Progenitor cell of endocrine pancreas (in vitro differentiated cells): ENCODE measurements around the gene SLC22A2. TPM values are rescaled to one million over a fixed set of nuclear protein-coding genes. Genes with fewer than 3 reads are reported as not detected.

Source experiments
- DNase-seq: peaks from one replicate; pipeline ENCODE4 v3.0.0; 2021; ENCODE audit warnings: low spot score; ENCODE audit not compliant: unreplicated experiment
- H3K27ac Mint-ChIP-seq: 2 replicates; pipeline ENCODE4 v1.8.0; 2021; ENCODE audit warnings: mild to moderate bottlenecking, moderate library complexity, mixed read lengths
- H3K27me3 Mint-ChIP-seq: 2 replicates; pipeline ENCODE4 v1.8.0; 2021; ENCODE audit warnings: mixed read lengths
- H3K36me3 Mint-ChIP-seq: 2 replicates; pipeline ENCODE4 v1.8.0; 2022; ENCODE audit warnings: mixed read lengths; ENCODE audit not compliant: insufficient read depth
- H3K4me1 Mint-ChIP-seq: 2 replicates; pipeline ENCODE4 v1.8.0; 2021; ENCODE audit warnings: low read depth, mixed read lengths
- H3K4me3 Mint-ChIP-seq: 2 replicates; pipeline ENCODE4 v1.8.0; 2021; ENCODE audit warnings: low read depth, mild to moderate bottlenecking, moderate library complexity, mixed read lengths
- H3K9me3 Mint-ChIP-seq: 2 replicates; pipeline ENCODE4 v1.8.0; 2021; ENCODE audit warnings: low read depth, mixed read lengths
- total RNA-seq: library from RNA; stranded (reverse); gene quantifications from 2 replicates; pipeline ENCODE4 v1.2.1, GENCODE V29; 2021
- TF ChIP-seq, protein P1 (sequence below): fragments of 200-600 bp; sonication (generic); IDR thresholded peaks from one replicate; pipeline ENCODE4 v1.5.0; 2021; ENCODE audit warnings: antibody characterized with exemption, mild to moderate bottlenecking; ENCODE audit not compliant: unreplicated experiment

The SLC22A2 gene
- total RNA-seq, 1 donor from 2014 or later = not detected

DNA sequence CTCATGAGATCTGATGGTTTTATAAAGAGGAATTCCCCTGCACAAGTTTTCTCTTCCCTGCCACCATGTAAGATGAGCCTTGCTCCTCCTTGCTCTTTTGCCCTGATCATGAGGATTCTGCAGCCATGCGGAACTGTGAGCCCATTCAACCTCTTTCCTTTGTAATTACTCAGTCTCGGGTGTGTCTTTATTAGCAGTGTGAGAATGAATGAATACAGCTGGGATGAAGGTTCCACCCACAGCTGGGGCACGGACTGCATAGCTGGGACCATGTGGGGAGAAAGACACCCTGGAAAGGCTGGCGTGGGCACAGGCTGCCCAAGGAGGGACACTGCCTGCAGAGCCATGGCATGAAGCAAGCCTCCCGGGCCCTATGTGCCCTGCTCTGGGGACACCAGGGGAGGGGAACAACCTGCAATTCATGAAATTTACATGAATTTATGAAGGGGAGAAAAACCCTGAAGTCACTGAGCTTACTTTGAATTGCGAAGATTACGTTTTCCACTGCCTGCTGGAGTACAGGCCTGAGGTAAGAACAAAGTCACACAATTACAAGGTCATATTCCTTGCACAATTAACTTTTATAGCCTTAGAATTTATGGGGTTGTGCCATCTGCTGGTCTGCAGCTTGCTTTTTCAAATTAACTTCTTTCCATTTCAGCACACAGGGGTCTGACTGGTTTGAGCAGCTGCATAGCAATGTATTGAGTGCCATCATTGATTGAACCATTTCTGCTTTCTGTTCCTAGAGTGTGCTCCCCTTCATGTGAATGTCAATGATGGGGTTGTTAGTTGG lies 90.8 kb downstream of the SLC22A2 start:
- no peaks in the 10 kb centered on the region for H3K36me3 Mint-ChIP-seq
- DNase-seq = no peak
- H3K4me1 Mint-ChIP-seq = peaks cover 13% of the 10 kb centered on the region
- H3K27ac Mint-ChIP-seq = no peak overlapping the region
- TF ChIP-seq, protein P1, sequence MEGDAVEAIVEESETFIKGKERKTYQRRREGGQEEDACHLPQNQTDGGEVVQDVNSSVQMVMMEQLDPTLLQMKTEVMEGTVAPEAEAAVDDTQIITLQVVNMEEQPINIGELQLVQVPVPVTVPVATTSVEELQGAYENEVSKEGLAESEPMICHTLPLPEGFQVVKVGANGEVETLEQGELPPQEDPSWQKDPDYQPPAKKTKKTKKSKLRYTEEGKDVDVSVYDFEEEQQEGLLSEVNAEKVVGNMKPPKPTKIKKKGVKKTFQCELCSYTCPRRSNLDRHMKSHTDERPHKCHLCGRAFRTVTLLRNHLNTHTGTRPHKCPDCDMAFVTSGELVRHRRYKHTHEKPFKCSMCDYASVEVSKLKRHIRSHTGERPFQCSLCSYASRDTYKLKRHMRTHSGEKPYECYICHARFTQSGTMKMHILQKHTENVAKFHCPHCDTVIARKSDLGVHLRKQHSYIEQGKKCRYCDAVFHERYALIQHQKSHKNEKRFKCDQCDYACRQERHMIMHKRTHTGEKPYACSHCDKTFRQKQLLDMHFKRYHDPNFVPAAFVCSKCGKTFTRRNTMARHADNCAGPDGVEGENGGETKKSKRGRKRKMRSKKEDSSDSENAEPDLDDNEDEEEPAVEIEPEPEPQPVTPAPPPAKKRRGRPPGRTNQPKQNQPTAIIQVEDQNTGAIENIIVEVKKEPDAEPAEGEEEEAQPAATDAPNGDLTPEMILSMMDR = no peak
- H3K4me3 Mint-ChIP-seq = no peak overlapping the region
- H3K27me3 Mint-ChIP-seq = no peaks in the 10 kb centered on the region
- peaks cover 4% of the 10 kb centered on the region for H3K9me3 Mint-ChIP-seq

Other genes with a start within 250 kb of the SLC22A2 start
- gene SLC22A1, start 137.0 kb downstream of the SLC22A2 start, total RNA-seq = 2.4 and 3.0 TPM in 2 replicates
- gene SLC22A3, start 89.6 kb upstream of the SLC22A2 start, total RNA-seq = 1.7 and 2.3 TPM in 2 replicates